H1 (cell line): ENCODE results near the gene OR6N1. TPM values are rescaled to one million over a fixed set of nuclear protein-coding genes. Genes with fewer than 3 reads are reported as not detected.

ENCODE experiments used
- CTCF ChIA-PET: fragments of 300-600 bp; sonication (Branson Sonifier 250); formaldehyde crosslinking; loops from one replicate; lab custom pipeline; 2021; ENCODE audit not compliant: partially characterized antibody; lab: Charles Lee
- POLR2A ChIA-PET: fragments of 300-600 bp; sonication (Branson Sonifier 250); formaldehyde crosslinking; loops from one replicate; lab custom pipeline; 2021; ENCODE audit warnings: inconsistent platforms; ENCODE audit not compliant: partially characterized antibody; lab: Charles Lee
- DNase-seq, 2 experiments: peaks; one replicate each; pipeline versions ENCODE4 v3.0.0 to v3.0.0-alpha.2; 2010 to 2022; ENCODE audit warnings: low spot score in 2 of 2, low read depth in 1 of 2, mixed read lengths in 1 of 2
- FAIRE-seq: peaks from 2 replicates; lab custom pipeline; 2011; peaks lifted over from hg19 to GRCh38; lab: Jason Lieb, UNC
- H2AFZ ChIP-seq: 2 replicates; pipeline ENCODE4 v1.8.1; 2012; ENCODE audit warnings: low read length, inconsistent platforms
- H2AK5ac ChIP-seq: 2 replicates; pipeline ENCODE4 v1.6.1; 2013; ENCODE audit warnings: low read depth, low read length
- H2BK120ac ChIP-seq: replicated peaks from 2 replicates; pipeline ENCODE3; 2013; ENCODE audit warnings: low read depth, low read length, inconsistent platforms
- H2BK12ac ChIP-seq: 2 replicates; pipeline ENCODE4 v1.6.1; 2013; ENCODE audit warnings: low read depth, low read length
- H2BK15ac ChIP-seq: 2 replicates; pipeline ENCODE4 v1.6.1; 2013; ENCODE audit warnings: low read length
- H2BK20ac ChIP-seq: 2 replicates; pipeline ENCODE4 v1.6.1; 2013; ENCODE audit warnings: low read length
- H2BK5ac ChIP-seq: 2 replicates; pipeline ENCODE4 v1.6.1; 2013; ENCODE audit warnings: low read depth, low read length
- H3K14ac ChIP-seq: 2 replicates; pipeline ENCODE4 v1.6.1; 2013; ENCODE audit warnings: inconsistent platforms; ENCODE audit not compliant: insufficient read length
- H3K18ac ChIP-seq: 2 replicates; pipeline ENCODE4 v1.6.1; 2013; ENCODE audit warnings: low read length; ENCODE audit errors: extremely low read depth
- H3K23ac ChIP-seq: 2 replicates; pipeline ENCODE4 v1.6.1; 2013; ENCODE audit warnings: inconsistent platforms; ENCODE audit not compliant: insufficient read length
- H3K23me2 ChIP-seq: 2 replicates; pipeline ENCODE4 v1.6.1; 2013; ENCODE audit warnings: low read depth, low read length
- H3K27ac ChIP-seq: 2 replicates; pipeline ENCODE4 v1.6.1; 2011; ENCODE audit warnings: low read depth, low read length, inconsistent platforms
- H3K27me3 ChIP-seq, 4 experiments: replicated peaks in 1 of 4; 1 replicate in 1 of 4; 2 replicates in 3 of 4; pipeline versions ENCODE4 v1.6.1 to v1.8.1; 2011 to 2013; ENCODE audit warnings: low read length in 3 of 4, mild to moderate bottlenecking in 3 of 4, inconsistent platforms in 2 of 4, mixed read lengths in 2 of 4, moderate library complexity in 1 of 4; ENCODE audit not compliant: control insufficient read depth in 3 of 4, insufficient read depth in 3 of 4; ENCODE audit errors: extremely low read depth in 1 of 4
- H3K36me3 ChIP-seq, 4 experiments: 2 replicates each; pipeline versions ENCODE4 v1.6.1 to v1.8.1; 2011 to 2013; ENCODE audit warnings: mild to moderate bottlenecking in 4 of 4, low read length in 3 of 4, moderate library complexity in 2 of 4, control low read depth in 1 of 4, inconsistent platforms in 1 of 4; ENCODE audit not compliant: insufficient read depth in 4 of 4, control insufficient read depth in 2 of 4
- H3K4ac ChIP-seq: replicated peaks from 2 replicates; pipeline ENCODE3; 2013; ENCODE audit warnings: low read length, low read depth, mixed read lengths, inconsistent platforms; ENCODE audit not compliant: insufficient read length
- H3K4me1 ChIP-seq, 4 experiments: replicated peaks in 1 of 4; 1 replicate in 1 of 4; 2 replicates in 3 of 4; pipeline versions ENCODE4 v1.6.1 to v1.8.1; 2011 to 2013; ENCODE audit warnings: low read length in 3 of 4, inconsistent platforms in 2 of 4, mixed read lengths in 1 of 4; ENCODE audit not compliant: insufficient read depth in 4 of 4, control insufficient read depth in 3 of 4
- H3K4me2 ChIP-seq, 2 experiments: 2 replicates each; pipeline versions ENCODE4 v1.6.1 to v1.8.1; 2011 to 2013; ENCODE audit warnings: low read depth in 2 of 2, low read length in 2 of 2, control low read depth in 1 of 2, inconsistent platforms in 1 of 2, mild to moderate bottlenecking in 1 of 2; ENCODE audit not compliant: insufficient read depth in 1 of 2
- H3K4me3 ChIP-seq, 4 experiments: fragments of 200-600, 300-600 bp in 1 of 4; sonication (generic), shearing (Covaris generic), sonication (Bioruptor Twin) in 1 of 4; 2 replicates each; pipeline versions ENCODE4 v1.5.1 to v1.8.1; 2011 to 2016; ENCODE audit warnings: low read length in 4 of 4, low read depth in 3 of 4, control low read depth in 2 of 4, inconsistent platforms in 2 of 4, mild to moderate bottlenecking in 2 of 4, mixed read lengths in 1 of 4, moderate library complexity in 1 of 4; ENCODE audit not compliant: insufficient read depth in 2 of 4; ENCODE audit errors: extremely low read depth in 1 of 4
- H3K56ac ChIP-seq: replicated peaks from 2 replicates; pipeline ENCODE3; 2013; ENCODE audit warnings: low read depth, mild to moderate bottlenecking, mixed read lengths, low read length, inconsistent platforms; ENCODE audit not compliant: insufficient read length
- H3K79me1 ChIP-seq: 2 replicates; pipeline ENCODE4 v1.6.1; 2013; ENCODE audit warnings: low read depth, low read length, control low read depth
- H3K79me2 ChIP-seq, 2 experiments: 2 replicates each; pipeline versions ENCODE4 v1.6.1 to v1.8.1; 2012 to 2013; ENCODE audit warnings: low read length in 2 of 2, mild to moderate bottlenecking in 2 of 2, inconsistent platforms in 1 of 2; ENCODE audit not compliant: insufficient read depth in 2 of 2, control insufficient read depth in 1 of 2
- H3K9ac ChIP-seq, 4 experiments: replicated peaks in 1 of 4; 1 replicate in 1 of 4; 2 replicates in 3 of 4; pipeline versions ENCODE4 v1.6.1 to v1.8.1; 2011 to 2013; ENCODE audit warnings: low read depth in 3 of 4, low read length in 3 of 4, control low read depth in 2 of 4, mild to moderate bottlenecking in 2 of 4, moderate library complexity in 2 of 4, inconsistent platforms in 1 of 4; ENCODE audit errors: extremely low read depth in 1 of 4
- H3K9me3 ChIP-seq, 2 experiments: 2 replicates each; pipeline versions ENCODE4 v1.6.1 to v1.8.1; 2012 to 2013; ENCODE audit warnings: mild to moderate bottlenecking in 2 of 2, moderate library complexity in 2 of 2, control low read depth in 1 of 2, inconsistent platforms in 1 of 2, low read depth in 1 of 2, low read length in 1 of 2, mixed read lengths in 1 of 2; ENCODE audit not compliant: insufficient read depth in 2 of 2
- H4K20me1 ChIP-seq, 2 experiments: replicated peaks in 1 of 2; 2 replicates each; pipeline versions ENCODE3 to v1.8.1; 2011 to 2013; ENCODE audit warnings: inconsistent platforms in 2 of 2, low read length in 2 of 2, mild to moderate bottlenecking in 1 of 2; ENCODE audit not compliant: insufficient read depth in 2 of 2, control insufficient read depth in 1 of 2
- H4K5ac ChIP-seq: 2 replicates; pipeline ENCODE4 v1.6.1; 2013; ENCODE audit warnings: low read length, low read depth, mixed read lengths, inconsistent platforms; ENCODE audit not compliant: insufficient read length
- H4K8ac ChIP-seq: 2 replicates; pipeline ENCODE4 v1.8.0; 2013; ENCODE audit warnings: mild to moderate bottlenecking, moderate library complexity, low read length, inconsistent platforms; ENCODE audit not compliant: insufficient read depth; ENCODE audit errors: extremely low read depth
- H4K91ac ChIP-seq: replicated peaks from 2 replicates; pipeline ENCODE3; 2013; ENCODE audit warnings: low read length, mixed read lengths, inconsistent platforms; ENCODE audit not compliant: insufficient read length
- CREB1 ChIP-seq: IDR thresholded peaks from 2 replicates; pipeline ENCODE4 v1.6.1; 2012; ENCODE audit warnings: inconsistent platforms
- CTCF ChIP-seq, 3 experiments: IDR thresholded peaks; 1 replicate in 2 of 3; 2 replicates in 1 of 3; pipeline versions ENCODE4 v1.5.1 to v1.6.1; 2011; ENCODE audit warnings: low read length in 3 of 3, mild to moderate bottlenecking in 3 of 3, inconsistent platforms in 2 of 3, low read depth in 1 of 3, moderate library complexity in 1 of 3; ENCODE audit not compliant: insufficient read depth in 1 of 3; ENCODE audit errors: control extremely low read depth in 1 of 3
- E2F6 ChIP-seq: IDR thresholded peaks from 2 replicates; pipeline ENCODE4 v1.6.1; 2012; ENCODE audit warnings: inconsistent platforms
- EGR1 ChIP-seq: IDR thresholded peaks from 2 replicates; pipeline ENCODE4 v1.6.1; 2011; ENCODE audit warnings: low read depth, low read length, borderline replicate concordance
- EP300 ChIP-seq, 2 experiments: IDR thresholded peaks; 1 replicate in 1 of 2; 2 replicates in 1 of 2; pipeline ENCODE4 v1.6.1; 2011 to 2012; ENCODE audit warnings: low read depth in 2 of 2, low read length in 2 of 2, mild to moderate bottlenecking in 2 of 2, borderline replicate concordance in 1 of 2, inconsistent platforms in 1 of 2, moderate library complexity in 1 of 2
- KDM5A ChIP-seq: fragments of 200-600 bp; IDR thresholded peaks from 2 replicates; pipeline ENCODE4 v1.7.1; 2012; ENCODE audit warnings: mild to moderate bottlenecking, low read length, inconsistent platforms, mixed read lengths
- SIX5 ChIP-seq: IDR thresholded peaks from 2 replicates; pipeline ENCODE4 v1.6.1; 2011; ENCODE audit warnings: mild to moderate bottlenecking, low read depth, low read length
- SP1 ChIP-seq: IDR thresholded peaks from 2 replicates; pipeline ENCODE4 v1.6.1; 2011; ENCODE audit warnings: low read depth, low read length
- TAF7 ChIP-seq: optimal IDR thresholded peaks from 2 replicates; pipeline ENCODE3; 2011; ENCODE audit warnings: low read depth, mild to moderate bottlenecking, inconsistent platforms, low read length, moderate library complexity, borderline replicate concordance
- YY1 ChIP-seq: IDR thresholded peaks from 2 replicates; pipeline ENCODE4 v1.6.1; 2011; ENCODE audit warnings: low read depth, mild to moderate bottlenecking, low read length
- WGBS, 2 experiments: shearing (Covaris generic) in 1 of 2; methylation state at CpG; one replicate each; pipeline versions ENCODE4 v1.1.6 to v1.1.7; 2013 to 2015; ENCODE audit warnings: low lambda C conversion rate in 2 of 2, mixed read lengths in 2 of 2, inconsistent platforms in 1 of 2, low coverage in 1 of 2, missing lambda C conversion rate in 1 of 2; ENCODE audit not compliant: insufficient replicate concordance in 2 of 2, insufficient coverage in 1 of 2, insufficient read length in 1 of 2; ENCODE audit errors: extremely low coverage in 1 of 2, missing lambda C conversion rate in 1 of 2; 5-methylcytosine and 5-hydroxymethylcytosine counted together
- polyA plus RNA-seq, 7 experiments: library from polyadenylated mRNA; depleted of rRNA in 3 of 7; stranded (reverse) in 5 of 7; unstranded in 2 of 7; fragments of >200 nt in 5 of 7; fragments of 200-250 nt in 2 of 7; gene quantifications; 1 replicate in 5 of 7; 2 replicates in 1 of 7; 4 replicates in 1 of 7; pipeline versions ENCODE4 v1.2.1 to v1.2.3, GENCODE V29; 2011 to 2013; ENCODE audit warnings: missing spikeins in 2 of 7, mixed read lengths in 2 of 7
- total RNA-seq: library from RNA; stranded (reverse); fragmentation: NEBNext Ultra II Directional; extraction: Animal tissue kit (Norgen Biotek cat#: 25700); gene quantifications from 2 replicates; pipeline ENCODE4 v1.2.1, GENCODE V29; 2021

Gene OR6N1
- total and polyA plus RNA-seq, 2 of the 8 experiments (the other 6 are each of a cell fraction or from before 2014, with no cell fraction given): not detected

- Histone ChIP-seq H3K18ac (no peak overlapping the region), H4K5ac (no peak overlapping the region), H3K4me2 (no peak overlapping the region), H2BK15ac (no peak overlapping the region), H3K9me3 (no peaks in the 10 kb centered on the region), H2AK5ac (no peak overlapping the region), H3K23ac (no peak overlapping the region), H3K4ac (no peak overlapping the region), H3K4me1 (no peaks in the 10 kb centered on the region), H3K27me3 (no peaks in the 10 kb centered on the region), H3K36me3 (no peaks in the 10 kb centered on the region), H3K56ac (no peak overlapping the region), H3K79me1 (no peaks in the 10 kb centered on the region), H4K20me1 (no peaks in the 10 kb centered on the region), H2BK12ac (no peak overlapping the region), H3K23me2 (no peaks in the 10 kb centered on the region), H3K14ac (no peak overlapping the region), H3K4me3 (no peak overlapping the region), H2BK5ac (no peak overlapping the region), H4K8ac (no peak overlapping the region), H4K91ac (no peak overlapping the region), H2BK120ac (no peak overlapping the region), H2AFZ (no peak overlapping the region), H3K79me2 (no peaks in the 10 kb centered on the region), H2BK20ac (no peak overlapping the region), H3K9ac (no peak overlapping the region), H3K27ac (no peak overlapping the region)
- DNase-seq (no peak), FAIRE-seq (no peak)
- TF ChIP-seq EGR1 (no peak), E2F6 (no peak), KDM5A (no peak), CTCF (IDR thresholded peaks at IDR 0.05; ENCODE audit: control extremely low read depth in 1 of 3, insufficient read depth in 1 of 3, low read depth in 1 of 3, low read length in 3 of 3) (no peak), SIX5 (no peak), TAF7 (no peak), EP300 (IDR thresholded peaks at IDR 0.05; ENCODE audit: borderline replicate concordance in 1 of 2, low read depth in 2 of 2, low read length in 2 of 2) (no peak), CREB1 (no peak), YY1 (no peak), SP1 (no peak)
- POLR2A ChIA-PET: no interaction called here
- 94% methylated on average over 2 of the region's 2 CpGs; no CpG with 5 or more reads in 1 of the 2 experiments for whole genome bisulfite sequencing, 2 experiments
- CTCF ChIA-PET: no interaction called here
These were observed 39.5 kb downstream of the OR6N1 start for GRCh38 chr1:158732524-158732923.
